GM18951 (cell line): ENCODE data around the gene PKIG.

Experiments used
- POLR2A ChIP-seq: IDR thresholded peaks from 4 replicates; pipeline ENCODE4 v1.6.1; 2011; ENCODE audit warnings: mild to moderate bottlenecking; ENCODE audit not compliant: insufficient read length, insufficient read depth; ENCODE audit errors: extremely low read depth
- in situ Hi-C: fragments of 300-500 bp; cut with MboI; formaldehyde crosslinking; loops from one replicate; pipeline ENCODE4 v1.12.0; 2022; ENCODE audit warnings: low sequenced_read_pairs, mixed read lengths, inconsistent platforms; ENCODE audit not compliant: unreplicated experiment

The PKIG gene

DNA sequence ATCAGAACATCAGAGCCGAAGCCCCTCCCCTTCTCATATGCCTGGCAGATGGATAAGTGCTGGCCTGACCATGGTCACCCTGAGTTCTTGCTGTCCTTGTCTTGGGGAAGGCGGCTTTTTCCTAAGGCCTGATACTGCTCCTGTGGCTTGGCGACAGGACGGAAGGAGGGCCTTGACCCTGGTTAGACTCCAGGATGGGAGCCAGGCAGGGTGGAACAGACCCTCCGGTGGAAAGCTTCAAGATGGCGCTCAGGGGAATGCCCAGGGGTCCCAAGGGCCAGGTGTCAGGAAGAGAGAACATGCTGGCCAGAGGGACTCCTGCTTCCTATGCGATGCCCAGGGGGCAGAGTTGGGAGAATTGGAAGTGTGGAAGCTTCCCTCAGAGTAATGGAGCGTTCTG is 39.6 kb downstream of the PKIG start:
- in situ Hi-C loops: loop anchor here (10.0 kb wide), 1 partner anchor 227 kb away; no protein-coding TSS in a partner anchor
- no peak for TF ChIP-seq POLR2A

DNA sequence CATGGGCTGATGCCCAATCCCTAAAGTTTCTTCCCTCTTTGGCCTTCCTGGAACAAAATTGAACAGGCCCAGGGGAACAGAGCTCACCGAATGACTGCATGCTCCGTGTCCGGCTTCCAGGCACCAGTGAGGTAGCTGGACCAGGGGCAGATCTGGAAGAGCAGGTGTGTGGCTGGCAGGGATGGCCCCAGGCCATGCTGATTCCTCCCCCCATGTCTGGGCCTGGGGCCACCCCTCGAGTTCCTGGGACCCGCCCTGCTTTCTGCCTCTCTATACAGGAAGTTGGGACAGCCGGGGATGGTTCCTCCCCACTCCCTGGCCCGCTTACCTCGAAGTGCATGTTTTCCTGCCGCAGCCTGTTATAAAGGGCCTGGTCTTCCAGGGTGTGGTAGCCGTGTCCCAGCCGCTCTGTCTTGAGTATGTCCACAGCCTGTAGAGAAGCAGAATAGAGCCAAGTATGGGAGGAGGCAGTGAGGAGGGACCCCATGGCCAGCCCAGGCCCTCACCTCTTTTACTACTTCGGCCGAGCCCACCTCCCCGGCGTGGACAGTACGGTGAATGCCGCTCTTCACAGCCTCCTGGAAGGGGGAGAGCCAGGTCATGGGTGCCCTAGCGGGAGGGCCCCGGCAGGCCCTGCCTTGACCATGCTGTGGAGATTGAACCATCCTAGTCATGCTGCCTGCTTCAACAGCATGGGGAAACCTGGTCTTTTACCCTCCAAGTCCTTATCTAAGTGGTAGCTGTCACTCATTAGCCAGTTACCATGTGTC is 40.3 kb downstream of the PKIG start:
- no peak for TF ChIP-seq POLR2A
- in situ Hi-C loops: loop anchor here (10.0 kb wide), 1 partner anchor 228 kb away; no protein-coding TSS in a partner anchor

DNA sequence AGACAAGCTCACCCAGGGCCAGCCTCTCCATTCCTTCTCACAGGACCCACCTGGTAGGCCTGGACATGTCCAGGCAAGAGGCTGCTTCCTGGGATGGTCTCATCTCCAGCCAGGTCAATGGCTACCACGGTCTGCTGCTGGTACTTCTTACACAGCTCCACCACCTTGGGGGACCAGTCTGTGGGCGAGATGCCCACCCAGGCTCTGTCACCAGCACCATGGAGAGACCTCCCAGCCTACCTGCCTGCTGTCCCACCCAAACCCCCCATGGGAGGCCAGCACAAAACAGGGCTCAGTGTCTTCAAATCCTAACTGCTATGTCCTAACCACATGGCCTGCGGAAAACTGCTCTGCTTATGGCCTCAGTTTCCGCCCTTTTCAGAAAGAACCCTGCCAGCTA is 41.8 kb downstream of the PKIG start:
- no peak for TF ChIP-seq POLR2A
- in situ Hi-C loops: loop anchor here (10.0 kb wide), 1 partner anchor 229 kb away; no protein-coding TSS in a partner anchor

DNA sequence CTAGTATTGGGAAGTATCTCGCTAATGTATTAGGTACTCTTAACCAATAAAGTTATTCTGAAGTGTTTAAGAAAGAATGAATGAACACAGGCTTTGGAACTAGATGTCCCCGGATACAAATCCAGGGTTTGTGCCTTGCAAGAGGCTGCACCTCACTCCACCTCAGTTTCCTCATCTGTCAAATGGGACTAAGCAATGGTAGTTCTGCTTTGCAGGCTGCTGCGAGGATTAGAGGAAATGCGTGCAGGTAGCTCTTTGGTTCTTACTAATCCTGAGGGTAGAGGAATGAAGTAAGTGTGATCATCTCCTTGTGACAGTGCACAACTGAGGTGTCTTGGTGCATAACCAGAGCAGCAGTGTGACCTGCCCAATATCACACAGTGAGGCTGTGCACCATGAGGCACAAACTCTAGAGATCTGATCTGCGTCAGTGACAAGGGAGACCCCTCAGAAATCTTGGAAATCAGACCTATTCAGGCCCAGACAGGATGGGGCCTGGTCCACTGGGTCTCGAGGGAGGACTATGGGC is 42.4 kb downstream of the PKIG start:
- in situ Hi-C loops: loop anchor here (10.0 kb wide), 1 partner anchor 230 kb away; no protein-coding TSS in a partner anchor
- no peak for TF ChIP-seq POLR2A

DNA sequence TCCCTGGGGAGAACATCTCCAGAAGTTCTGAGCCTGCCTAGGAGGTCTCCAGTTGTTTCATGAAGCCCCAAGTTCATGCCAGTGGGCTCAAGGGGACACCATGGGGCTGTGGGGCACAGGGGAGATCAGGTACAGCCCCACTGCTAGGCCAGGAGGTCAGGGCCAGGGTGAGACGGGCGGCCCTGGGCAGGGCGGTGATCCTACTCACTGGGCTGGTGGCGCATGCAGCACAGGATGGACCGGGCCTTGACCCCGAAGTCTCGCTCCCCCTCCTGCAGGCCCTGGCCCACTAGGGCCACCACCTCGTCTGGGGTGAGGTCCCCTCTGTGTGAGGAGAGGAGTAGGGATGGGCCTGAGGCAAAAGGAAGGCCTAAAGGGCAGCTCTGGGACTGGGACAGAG is 43.0 kb downstream of the PKIG start:
- in situ Hi-C loops: loop anchor here (10.0 kb wide), 1 partner anchor 231 kb away; no protein-coding TSS in a partner anchor

DNA sequence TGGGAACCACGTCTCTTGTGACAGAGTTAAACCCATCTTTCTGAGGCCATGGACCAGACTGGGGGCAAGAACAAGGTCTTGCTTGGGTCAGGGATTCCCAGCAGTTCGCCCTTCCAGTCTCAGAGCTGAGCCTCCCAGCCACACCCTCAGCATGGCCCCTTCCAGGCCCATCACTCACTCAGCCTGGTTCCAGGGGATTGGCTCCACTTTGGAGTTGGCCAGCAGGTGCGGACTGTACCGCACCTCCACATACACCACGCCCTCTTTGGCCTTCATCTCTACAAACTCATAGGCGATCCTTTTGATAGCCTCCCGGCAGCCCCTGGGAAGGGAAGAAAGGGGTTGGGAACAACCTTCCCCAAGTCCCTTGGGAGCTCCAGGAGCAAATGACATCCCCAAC is 43.9 kb downstream of the PKIG start:
- in situ Hi-C loops: loop anchor here (10.0 kb wide), 1 partner anchor 231 kb away; no protein-coding TSS in a partner anchor
- TF ChIP-seq POLR2A: no peak

More for the DNA sequence above, 43.0 kb downstream of the PKIG start:
- TF ChIP-seq POLR2A: no peak

DNA sequence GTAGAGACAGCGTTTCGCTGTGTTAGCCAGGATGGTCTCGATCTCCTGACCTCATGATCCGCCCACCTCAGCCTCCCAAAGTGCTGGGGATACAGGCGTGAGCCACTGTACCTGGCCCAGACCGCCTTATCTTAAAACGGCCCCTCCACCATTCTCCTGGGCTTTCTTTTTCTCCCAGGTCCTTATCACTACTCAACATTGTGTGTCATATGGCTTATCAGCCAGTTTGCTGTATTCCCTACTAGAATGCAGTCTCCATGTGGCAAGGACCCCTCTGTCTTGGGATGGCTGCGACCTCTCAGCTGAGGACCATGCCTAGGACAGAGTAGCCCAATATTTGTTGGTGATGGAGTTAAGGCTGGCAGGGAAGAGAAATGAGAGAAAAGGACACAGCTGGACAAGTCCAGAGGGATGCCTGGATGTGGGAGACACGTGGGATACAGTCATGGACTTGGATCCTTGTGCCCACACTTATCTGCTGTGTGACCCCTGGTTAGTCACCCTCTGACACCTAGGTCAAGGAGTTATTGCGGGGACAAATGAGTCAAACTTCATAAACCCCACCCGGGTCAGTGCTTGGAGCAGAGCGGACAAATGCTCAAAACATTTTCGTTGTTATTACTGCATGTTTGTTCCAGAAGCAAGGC is 45.1 kb downstream of the PKIG start:
- in situ Hi-C loops: loop anchor here (10.0 kb wide), 1 partner anchor 233 kb away; no protein-coding TSS in a partner anchor
- TF ChIP-seq POLR2A: no peak

DNA sequence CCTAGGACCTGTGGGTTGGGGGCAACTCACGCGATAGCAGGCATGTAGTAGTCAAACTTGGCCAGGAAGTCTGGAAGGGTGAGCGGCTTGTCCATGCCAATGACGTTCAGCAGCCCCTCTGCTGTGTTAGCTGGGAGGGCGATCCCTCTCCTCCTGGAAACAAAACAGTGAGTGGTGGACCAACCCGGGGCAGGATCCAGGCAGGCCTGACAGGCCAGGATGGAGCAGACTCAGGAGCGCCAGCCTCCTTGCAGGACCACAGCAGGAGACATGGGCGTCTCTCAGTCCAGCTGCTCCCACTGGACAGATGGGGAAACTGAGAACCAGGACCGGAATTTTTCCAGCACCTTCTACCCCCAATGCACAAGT is 46.6 kb downstream of the PKIG start:
- TF ChIP-seq POLR2A: no peak
- in situ Hi-C loops: loop anchor here (10.0 kb wide), 1 partner anchor 234 kb away; no protein-coding TSS in a partner anchor

DNA sequence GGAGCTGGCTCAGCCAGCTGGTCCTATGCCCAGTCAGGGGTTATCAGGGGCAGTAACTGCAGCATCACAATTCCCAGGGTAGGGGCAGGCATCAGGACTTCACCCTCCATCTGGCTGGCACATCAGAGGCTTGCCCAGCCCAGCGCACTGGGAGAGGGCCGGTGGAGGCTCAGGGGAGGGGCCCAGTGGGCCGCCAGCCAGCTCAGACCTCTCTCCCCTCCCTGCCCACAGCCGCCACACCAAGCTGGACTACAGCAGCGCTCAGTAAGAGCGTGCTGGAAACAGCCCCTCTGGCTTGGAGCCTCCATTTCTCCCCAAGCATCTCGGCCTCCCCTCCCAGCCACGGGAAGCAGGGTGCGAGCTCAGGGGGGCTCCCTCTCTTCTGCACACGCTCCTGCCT is 47.2 kb downstream of the PKIG start:
- in situ Hi-C loops: loop anchor here (10.0 kb wide), 1 partner anchor 235 kb away; no protein-coding TSS in a partner anchor
- no peak for TF ChIP-seq POLR2A

DNA sequence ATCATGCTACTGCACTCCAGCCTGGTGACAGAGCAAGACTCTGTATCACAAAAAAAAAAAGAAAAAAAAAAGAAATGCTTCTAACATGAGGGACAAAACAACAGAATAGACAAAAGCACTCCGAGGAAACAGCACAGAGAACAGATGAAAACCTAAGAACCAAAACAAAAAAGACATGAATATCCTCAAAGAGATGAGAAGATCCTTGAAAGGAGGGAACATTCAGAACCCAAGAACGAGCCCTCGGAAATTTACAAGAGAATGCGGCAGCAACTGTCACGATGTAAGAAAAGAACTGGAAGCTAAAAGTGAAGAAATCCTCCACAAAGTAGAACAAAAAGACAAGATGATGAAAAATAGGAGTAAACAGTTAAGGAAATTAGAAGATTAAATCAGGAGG is 47.9 kb downstream of the PKIG start:
- TF ChIP-seq POLR2A: no peak
- in situ Hi-C loops: no loop called here

DNA sequence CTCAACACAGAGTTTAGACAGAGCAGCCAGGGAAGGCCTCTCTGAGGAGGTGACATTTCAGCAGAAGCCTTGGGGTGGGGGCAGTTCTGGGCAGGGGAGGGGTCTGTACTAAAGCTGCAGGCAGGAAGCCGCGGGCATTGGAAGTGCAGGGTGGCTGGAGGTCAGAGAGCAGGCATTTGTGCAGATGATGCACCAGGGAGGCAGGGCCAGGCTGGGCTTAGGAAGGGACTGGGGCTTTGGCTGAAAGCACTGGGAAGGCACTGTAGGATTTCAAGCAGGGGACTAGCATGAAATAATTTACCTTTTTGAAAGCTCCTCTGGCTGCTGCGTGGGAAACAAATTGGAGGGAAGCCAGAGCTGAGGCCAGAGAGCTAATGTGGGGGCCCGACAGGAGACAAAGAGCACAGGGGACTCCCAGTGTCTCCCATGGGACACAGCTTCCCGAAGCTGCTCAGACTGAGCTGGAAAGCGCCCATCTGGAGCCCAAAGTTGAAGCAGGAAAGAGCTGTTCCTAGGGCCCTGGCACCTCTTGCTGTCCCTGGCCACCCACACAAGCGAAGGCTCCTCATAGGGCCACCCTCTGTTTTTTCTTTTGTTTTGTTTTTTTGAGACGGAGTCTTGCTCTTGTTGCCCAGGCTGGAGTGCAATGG is 49.8 kb downstream of the PKIG start:
- no peak for TF ChIP-seq POLR2A
- in situ Hi-C loops: no loop called here

DNA sequence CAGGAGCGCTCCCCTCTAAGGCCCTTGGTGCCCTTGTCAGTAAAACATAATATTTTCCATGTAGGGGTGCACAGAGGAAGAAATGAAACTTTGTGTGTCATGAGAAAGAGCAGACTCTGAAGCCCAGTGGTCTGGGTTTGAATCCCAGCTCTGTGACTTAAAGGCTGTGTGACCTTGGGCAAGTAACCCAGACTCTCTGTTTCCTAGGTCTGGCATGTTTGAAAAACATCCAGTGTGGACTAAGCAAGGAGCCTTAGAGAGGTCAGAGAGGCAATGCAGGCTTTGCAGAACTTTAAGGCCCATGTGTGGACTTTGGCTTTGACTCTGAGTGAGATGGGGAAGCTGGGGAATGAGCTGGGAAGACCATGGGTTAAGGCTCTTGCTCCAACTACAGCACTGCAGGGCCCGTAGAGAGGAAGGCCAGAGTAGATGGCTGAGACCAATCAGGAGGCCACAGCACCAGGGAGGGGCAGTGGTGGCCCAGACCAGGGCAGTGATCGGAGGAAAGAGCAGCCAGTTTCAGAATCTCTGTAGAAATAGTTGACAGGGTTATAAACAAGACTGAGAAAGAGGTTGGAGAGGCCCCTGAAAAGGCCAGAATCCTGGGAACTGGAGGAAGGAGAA is 50.9 kb downstream of the PKIG start:
- in situ Hi-C loops: no loop called here
- TF ChIP-seq POLR2A: no peak

DNA sequence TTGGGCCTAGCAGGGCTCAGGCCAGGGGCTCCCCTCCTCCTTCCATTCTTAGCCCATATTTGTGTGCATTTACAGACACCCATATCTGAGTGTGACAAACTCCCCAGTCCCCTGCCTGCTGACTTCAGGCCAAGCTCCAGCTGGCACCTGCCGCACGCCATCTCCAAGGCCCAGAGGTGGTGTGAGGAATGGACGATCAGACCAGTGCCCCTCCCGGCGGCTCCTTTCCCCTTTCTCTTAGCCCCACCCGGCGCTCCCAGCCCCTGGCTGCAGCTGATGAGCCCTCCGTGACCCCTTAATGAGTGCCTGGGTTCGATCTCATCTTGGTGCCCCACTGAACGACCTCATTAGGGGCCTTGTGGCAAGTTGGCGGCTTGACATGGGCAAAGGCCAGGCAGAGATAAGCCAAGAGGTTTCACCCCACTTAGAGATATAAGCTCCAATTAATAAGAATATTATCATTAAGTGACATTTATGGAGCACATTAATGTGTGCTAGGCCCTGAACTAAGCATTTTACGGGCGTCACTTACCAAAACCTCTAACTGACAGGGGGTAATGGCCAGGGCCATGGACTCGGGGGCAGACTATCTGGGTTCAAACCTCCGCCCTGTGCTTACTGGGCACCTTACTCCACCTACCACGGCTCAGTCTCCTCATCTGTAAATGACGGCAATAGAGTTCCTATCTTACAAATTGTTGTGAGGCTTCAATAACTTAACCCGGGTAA is 51.7 kb downstream of the PKIG start:
- in situ Hi-C loops: no loop called here
- TF ChIP-seq POLR2A: no peak
